Keratinocyte (primary cell): ENCODE results near the gene PEX3.

Source experiments
- EZH2 ChIP-seq: IDR thresholded peaks from one replicate; pipeline ENCODE4 v1.6.1; 2012; ENCODE audit warnings: inconsistent platforms, mild to moderate bottlenecking, low read length, moderate library complexity
- TF ChIP-seq, protein P1 (sequence below), 3 experiments: IDR thresholded peaks in 1 of 3; conservative IDR thresholded peaks in 1 of 3; optimal IDR thresholded peaks in 1 of 3; 2 replicates in 2 of 3; 3 replicates in 1 of 3; pipeline versions ENCODE3 to v1.5.1; 2011; ENCODE audit warnings: low read length in 3 of 3, mild to moderate bottlenecking in 3 of 3, moderate library complexity in 2 of 3, control low read depth in 1 of 3, inconsistent platforms in 1 of 3; ENCODE audit not compliant: insufficient read depth in 2 of 3; ENCODE audit errors: extremely low read depth in 1 of 3

DNA sequence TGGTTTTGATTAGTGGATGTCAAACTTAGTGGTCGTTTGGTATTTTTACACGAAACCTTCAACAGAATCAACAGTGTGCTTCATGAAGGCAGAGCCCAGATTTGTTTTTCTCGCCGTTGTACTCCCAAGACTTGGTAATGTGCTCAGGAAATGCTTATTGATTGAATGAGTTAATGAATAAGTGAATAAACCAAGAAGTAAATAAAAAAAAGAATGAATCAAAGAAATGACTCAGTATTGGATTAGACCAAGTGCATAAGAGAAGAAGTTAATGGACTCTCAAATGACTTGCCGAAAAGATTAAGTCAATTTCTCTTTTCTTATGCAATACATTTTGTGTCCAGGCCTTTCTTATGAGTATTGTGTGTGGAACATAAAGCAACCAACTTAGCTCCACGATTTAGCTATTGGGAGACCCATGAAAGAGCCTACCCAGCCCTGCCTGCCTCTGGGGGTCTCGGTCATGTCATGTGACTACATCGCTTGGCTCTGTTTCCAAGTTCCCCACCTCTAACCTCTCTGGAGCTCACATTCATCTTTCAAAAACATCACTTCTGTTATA is 71.5 kb downstream of the PEX3 start:
- TF ChIP-seq, protein P1, sequence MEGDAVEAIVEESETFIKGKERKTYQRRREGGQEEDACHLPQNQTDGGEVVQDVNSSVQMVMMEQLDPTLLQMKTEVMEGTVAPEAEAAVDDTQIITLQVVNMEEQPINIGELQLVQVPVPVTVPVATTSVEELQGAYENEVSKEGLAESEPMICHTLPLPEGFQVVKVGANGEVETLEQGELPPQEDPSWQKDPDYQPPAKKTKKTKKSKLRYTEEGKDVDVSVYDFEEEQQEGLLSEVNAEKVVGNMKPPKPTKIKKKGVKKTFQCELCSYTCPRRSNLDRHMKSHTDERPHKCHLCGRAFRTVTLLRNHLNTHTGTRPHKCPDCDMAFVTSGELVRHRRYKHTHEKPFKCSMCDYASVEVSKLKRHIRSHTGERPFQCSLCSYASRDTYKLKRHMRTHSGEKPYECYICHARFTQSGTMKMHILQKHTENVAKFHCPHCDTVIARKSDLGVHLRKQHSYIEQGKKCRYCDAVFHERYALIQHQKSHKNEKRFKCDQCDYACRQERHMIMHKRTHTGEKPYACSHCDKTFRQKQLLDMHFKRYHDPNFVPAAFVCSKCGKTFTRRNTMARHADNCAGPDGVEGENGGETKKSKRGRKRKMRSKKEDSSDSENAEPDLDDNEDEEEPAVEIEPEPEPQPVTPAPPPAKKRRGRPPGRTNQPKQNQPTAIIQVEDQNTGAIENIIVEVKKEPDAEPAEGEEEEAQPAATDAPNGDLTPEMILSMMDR (optimal IDR thresholded peaks at IDR 0.05 in 1 of 3, IDR thresholded peaks at IDR 0.05 in 1 of 3, conservative IDR thresholded peaks at IDR 0.05 in 1 of 3; ENCODE audit: extremely low read depth in 1 of 3, insufficient read depth in 2 of 3, low read length in 3 of 3): no peak
- TF ChIP-seq EZH2: no peak
